HG02885 (cell line): Measurements from ENCODE around the gene TECR.
"Not testable (repeated sequence)": the region's sequence is repeated elsewhere in the genome, so short reads cannot be mapped to it uniquely, and the experiment has no call there.

Experiments
- ATAC-seq: cut with Tn5 transposase; IDR thresholded peaks from one replicate; pipeline ENCODE4 v1.9.1; 2021; ENCODE audit warnings: mild to moderate bottlenecking; ENCODE audit not compliant: unreplicated experiment, poor library complexity

Gene TECR

GRCh38 chr19:14529254-14530004, at the start of gene TECR:
TSS of gene TECR (plus strand) at chr19:14529594. CDS start at chr19:14529697, 103 bp downstream.
- ATAC-seq, result peak; percentile 97

GRCh38 chr19:14479975-14480699, 49.3 kb upstream of the TECR start:
- no peak for ATAC-seq

- ATAC-seq, result no peak
Observed at GRCh38 chr19:14480700-14481079, 48.7 kb upstream of the TECR start.

- no peak for ATAC-seq
Observed at GRCh38 chr19:14482172-14482941, 47.0 kb upstream of the TECR start.

- no peak for ATAC-seq
Observed at GRCh38 chr19:14487370-14488125, 41.8 kb upstream of the TECR start.

- ATAC-seq, result no peak
Observed at GRCh38 chr19:14492756-14493337, 36.5 kb upstream of the TECR start.

- no peak for ATAC-seq
Observed at GRCh38 chr19:14494411-14494810, 35.0 kb upstream of the TECR start.

GRCh38 chr19:14494910-14495671, 34.3 kb upstream of the TECR start:
- ATAC-seq, result no peak

GRCh38 chr19:14495672-14496028, 33.7 kb upstream of the TECR start:
- no peak for ATAC-seq

- ATAC-seq, result peak; percentile 73
Observed at GRCh38 chr19:14496029-14496833, 33.2 kb upstream of the TECR start, which contains the start of gene GIPC1. TSS of gene GIPC1 (minus strand) at chr19:14496127. CDS start at chr19:14482976, 13,151 bp downstream.

GRCh38 chr19:14496834-14497227, 32.6 kb upstream of the TECR start:
- ATAC-seq, result no peak

GRCh38 chr19:14497228-14497921, 32.0 kb upstream of the TECR start:
- no peak for ATAC-seq

- ATAC-seq, result no peak
Observed at GRCh38 chr19:14502334-14503092, 26.9 kb upstream of the TECR start.

- ATAC-seq, result no peak
Observed at GRCh38 chr19:14503285-14503684, 26.1 kb upstream of the TECR start.

- not testable (repeated sequence) for ATAC-seq
Observed at GRCh38 chr19:14504575-14504974, 24.8 kb upstream of the TECR start.

GRCh38 chr19:14505488-14506239, 23.7 kb upstream of the TECR start:
- ATAC-seq, result no peak
